Stimulated activated CD4-positive, alpha-beta T cell treated with anti-CD3 and anti-CD28 coated beads, Interleukin-1b, Interleukin-23, amount 100 ng/mL, for 24 hours (primary cell): ENCODE data around the gene ZSCAN31.
"Not testable (repeated sequence)": the region's sequence is repeated elsewhere in the genome, so short reads cannot be mapped to it uniquely, and the experiment has no call there.

Experiments
- DNase-seq, 4 experiments: peaks; one replicate each; pipeline ENCODE4 v3.0.0-alpha.2; 2020; ENCODE audit warnings: low read depth in 4 of 4, low spot score in 1 of 4

Gene ZSCAN31

DNA sequence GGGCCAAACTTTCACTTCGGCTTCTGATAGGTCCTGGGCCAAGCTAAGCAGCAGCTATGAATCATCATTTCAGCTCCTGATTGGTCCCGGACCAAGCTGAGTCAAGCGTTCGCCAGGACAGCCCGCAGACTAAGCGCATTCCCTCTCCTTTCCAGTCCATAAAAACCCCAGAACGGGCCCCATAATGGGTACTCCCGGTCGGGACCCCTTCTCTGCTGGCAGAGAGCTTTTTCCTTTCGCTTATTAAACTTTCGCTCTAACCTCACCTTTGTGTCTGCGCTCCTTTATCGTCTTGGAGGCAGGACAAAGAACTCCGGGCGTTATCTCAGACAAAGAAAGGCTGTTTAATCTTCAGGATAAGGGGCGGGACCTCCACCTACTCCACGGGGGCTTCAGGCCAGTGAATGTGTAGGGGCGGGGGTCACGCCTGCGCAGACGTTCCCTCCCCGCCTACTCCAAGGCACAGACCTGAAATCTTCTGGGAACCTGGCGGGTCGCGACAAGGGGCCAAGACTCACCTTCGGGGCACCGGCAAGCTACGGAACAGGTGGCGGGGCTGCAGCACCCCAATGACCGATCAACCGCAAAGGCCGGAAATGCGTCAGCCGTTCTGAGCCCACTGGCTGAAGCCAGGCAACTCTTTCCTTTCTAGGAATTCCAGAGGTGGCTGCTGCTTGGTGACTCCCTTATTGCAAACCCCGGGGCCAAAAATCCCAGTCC is at the start of gene ZSCAN31:
Gene ZSCAN31, minus strand, starts transcription at position 585 of the 720 bp plus-strand sequence. CDS start 6,465 bp downstream, outside the sequence.
- DNase-seq, result peak; percentile 34 to 55 (median 52)

DNA sequence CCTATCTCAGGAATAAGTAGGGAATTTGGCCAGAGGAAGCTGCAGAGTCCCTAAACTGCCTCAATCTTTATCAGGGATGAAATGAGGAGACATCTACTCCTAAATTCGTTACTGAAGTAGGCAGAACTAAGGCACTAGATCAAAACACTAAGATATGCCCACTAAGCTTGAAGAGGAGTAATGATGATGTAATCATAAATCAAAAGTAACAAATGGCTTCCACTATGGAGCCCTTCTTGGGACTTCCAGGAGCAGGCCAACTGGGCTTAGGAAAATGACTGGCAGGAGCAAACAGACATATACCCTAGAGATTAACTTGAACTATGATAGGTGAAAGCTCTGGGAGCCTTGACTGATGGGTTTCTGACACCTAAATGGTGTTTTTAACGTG is 48.2 kb upstream of the ZSCAN31 start:
- no peak for DNase-seq

DNA sequence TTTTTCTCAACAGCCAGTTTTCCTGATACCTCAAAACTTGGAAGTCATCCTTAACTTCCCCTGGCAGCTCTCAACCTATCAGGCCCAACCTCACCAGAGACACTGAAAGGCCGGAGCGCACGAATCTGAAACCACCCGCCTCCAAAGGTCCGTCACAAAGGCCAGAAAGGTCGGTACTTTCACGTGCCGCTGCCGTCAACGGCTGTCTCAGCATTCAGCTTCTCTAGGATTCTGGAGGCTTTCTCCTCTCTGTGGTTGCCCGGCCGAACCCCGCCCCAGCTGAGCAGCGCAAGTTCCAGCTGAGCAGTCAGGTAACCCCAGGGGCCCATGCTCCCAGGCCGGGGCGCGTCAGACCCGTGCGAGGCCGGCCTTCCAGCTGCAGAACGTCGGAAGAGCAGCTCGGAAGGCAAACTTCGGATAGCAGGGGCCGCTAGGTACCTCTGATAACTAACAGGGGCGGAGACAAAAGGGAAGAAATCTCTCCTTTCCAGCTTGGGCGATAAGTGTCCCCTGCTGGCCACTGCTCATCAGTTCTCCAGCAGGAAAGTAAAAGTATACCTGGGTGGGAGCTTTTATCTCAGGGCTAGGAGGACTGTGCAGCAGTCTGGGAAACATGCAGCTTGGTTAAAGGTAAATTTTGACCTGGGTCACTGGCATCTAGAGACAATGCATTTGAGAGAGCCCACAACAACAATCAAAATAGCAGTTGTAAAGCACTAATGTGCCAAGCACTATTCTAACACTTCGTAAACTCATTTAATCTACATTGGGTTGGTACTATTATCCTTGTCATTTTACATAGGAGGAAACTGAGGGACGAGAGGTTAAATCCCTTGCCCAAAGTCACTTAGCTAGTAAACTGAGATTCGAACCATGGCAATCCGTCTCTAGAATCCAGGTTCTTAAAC is 47.5 kb upstream of the ZSCAN31 start:
- DNase-seq, result peak in 3 of 4 experiments; percentile 0 to 11 (median 11)

DNA sequence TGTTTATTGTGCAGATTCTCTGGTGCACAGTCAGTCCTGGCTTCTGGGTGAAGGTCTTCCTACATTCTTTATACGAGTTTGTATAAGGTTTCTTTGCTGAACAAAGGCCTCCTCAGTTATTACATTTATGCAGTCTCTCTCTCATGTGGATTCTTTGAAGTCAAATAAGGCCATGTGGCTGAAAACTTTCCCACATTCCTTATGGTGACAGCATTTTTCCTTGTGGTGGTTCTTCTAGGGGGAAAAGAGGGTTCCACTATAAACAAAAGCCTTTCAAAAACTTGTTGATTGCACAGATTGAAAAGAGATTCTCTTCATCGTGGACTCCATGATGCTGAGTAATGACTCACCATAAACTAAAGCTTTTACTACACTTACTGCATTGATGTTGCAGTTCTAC is 44.4 kb upstream of the ZSCAN31 start:
- DNase-seq, result no peak

DNA sequence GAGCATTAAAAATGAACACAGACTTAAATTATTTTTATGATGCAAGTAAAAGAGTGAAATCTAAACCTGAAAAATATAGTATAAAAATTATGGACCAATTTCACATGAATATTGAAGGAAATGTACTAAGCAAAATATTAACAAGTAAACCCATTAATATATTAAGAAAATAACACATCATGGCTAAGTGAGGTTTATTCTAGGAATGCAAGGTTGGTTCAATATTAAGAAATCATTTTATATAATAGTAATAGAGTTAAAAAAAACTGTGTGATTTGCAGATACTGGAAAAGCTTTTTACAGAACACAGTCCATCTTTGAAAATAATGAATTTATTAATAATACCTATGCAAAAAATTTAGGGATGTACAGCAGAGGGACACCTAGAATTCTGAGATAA is 42.7 kb upstream of the ZSCAN31 start:
- no peak for DNase-seq

DNA sequence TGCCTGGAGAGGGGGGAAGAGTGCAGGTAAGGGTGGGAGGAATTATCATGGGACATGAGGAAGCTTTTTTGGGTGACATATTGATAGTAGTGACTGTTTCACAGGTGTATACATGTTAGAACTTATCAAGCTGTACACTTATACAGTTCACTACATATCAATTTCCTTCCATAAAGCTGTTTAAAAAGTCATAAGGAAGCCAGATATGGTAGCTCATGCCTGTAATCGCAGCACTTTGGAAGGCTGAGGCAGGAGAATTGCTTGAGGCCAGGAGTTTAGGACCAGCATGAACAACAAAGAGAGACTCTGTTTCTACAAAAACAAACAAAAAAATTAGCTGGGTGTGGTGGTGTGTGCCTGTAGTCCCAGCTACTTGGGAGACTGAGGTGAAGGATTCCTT is 41.9 kb upstream of the ZSCAN31 start:
- no peak for DNase-seq

DNA sequence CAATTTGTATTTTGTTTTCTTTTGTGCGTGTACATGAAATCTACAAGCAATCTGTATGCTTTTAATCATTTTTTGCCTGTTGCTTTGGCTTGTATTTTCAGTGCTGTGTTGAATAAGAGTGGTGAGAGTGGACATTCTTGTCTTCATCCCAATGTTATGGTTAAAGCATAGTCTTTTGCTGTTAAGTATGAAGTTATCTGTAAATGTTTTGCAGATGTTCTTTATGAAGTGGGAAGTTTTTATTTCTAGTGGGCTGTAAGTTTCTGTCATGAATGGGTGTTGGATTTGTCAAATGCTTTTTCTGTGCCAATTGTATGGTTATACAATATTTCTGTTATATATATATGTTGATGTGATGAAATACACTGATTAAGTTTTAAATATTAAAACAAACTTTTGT is 38.0 kb upstream of the ZSCAN31 start:
- no peak for DNase-seq

DNA sequence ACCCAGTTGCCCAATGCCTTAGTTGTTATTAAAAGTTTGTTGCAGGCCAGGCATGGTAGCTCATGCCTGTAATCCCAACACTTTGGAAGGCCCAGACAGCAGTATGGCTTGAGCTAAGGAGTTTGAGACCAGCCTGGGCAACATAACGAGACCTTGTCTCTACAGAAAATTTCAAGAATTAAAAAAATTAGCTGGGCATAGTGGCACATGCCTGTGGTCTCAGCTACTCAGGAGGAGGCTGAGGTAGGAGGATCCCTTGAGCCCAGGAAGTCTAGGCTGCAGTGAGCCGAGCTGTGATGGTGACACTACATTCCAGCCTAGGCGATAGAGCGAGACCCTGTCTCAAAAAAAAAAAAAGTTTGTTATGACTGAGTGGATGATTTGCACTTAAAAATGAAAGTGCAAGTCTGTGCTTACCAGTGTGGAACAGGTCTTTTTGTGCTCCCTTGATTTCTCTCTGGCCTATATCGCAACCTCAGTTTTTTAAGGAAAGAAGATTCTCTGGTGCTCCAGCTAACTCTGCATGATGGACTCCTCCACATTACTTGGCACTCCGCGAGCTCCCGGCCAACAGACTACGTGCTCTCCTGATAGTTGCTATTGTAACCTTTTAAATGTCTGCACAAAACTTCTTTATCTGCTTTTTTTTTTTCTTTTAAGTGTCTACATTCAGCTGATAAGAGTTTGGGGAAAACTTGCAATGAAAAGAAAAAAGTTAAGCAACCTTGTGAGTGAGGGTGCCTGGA is 35.9 kb upstream of the ZSCAN31 start:
- no peak for DNase-seq

DNA sequence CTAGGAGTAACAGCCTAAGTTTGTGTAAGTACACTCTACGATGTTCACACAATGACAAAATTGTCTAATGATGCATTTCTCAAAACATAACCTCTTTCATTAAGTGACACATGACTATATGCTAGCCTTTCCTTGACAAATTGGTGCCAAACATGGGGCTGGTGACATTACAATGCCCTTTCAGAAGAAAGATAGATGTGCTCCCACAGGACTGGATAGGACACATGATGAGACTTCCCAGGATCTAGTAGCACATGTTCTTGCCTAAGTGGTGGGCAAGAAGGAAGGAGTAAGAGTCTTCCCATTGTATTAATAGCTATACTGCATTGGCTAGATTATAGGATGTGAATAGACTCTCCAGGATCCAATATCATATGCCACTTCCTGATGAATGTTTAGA is 35.3 kb upstream of the ZSCAN31 start:
- DNase-seq, result no peak

DNA sequence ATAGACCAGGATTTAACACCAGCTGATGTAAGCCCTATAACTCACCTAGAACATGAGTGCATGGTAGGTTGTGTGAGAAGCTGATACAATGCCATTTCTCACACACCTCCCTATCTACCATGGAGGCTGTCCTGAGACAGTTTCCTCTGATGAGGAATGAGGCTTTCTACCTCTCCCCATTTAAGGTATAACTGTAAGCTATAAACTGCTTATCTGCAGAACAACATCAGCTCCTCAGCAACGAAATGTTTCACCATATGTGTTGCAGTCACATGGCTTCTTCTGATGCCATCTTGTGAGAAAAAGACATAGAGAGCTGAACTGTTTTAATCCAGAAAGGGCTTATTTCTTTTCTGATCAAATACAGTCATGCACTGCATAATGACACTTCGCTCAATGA is 34.5 kb upstream of the ZSCAN31 start:
- no peak for DNase-seq

DNA sequence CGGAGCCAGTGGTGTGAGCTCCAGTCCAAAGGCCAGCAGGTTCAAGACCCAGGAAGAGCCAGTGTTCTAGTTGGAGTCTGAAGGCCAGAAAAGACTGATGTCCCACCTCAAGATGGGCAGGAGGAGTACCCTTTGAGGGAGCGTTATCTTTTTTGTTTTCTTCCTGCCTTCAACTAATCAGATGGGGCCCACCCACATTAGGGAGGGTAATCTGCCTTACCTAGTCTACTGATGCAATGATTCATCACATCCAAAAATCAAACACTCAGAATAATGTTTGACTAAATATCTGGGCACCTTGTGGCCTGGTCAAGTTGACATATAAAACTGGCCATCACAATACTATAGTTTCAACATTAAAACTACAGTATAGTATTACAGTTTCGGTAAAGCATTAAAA is 33.5 kb upstream of the ZSCAN31 start:
- DNase-seq, result no peak

DNA sequence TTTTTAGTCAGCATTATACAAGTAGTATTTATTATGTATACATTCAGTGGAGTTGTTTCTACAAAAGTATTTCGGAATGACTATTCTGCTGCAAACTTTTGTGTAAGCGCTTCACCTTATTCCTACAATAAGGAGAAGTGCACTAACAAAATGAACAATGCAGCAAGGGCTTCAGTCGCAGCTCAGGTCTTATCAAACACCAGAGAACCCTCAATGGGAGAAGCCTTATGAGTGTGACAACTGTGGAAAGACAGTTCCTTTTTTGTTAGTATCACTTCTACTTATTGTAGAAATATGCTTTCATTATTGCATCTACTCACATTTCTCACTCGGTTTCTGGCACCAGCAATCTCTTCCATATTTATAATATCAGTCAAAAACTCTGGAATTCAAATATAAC is 32.6 kb upstream of the ZSCAN31 start:
- DNase-seq, result no peak

DNA sequence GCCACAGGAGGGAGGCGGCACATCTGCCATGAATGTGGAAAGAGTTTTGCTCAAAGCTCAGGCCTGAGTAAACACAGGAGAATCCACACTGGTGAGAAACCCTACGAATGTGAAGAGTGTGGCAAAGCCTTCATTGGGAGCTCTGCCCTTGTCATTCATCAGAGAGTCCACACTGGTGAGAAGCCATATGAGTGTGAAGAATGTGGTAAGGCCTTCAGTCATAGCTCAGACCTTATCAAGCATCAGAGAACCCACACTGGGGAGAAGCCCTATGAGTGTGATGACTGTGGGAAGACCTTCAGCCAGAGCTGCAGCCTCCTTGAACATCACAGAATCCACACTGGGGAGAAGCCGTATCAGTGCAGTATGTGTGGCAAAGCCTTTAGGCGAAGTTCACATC is 29.6 kb upstream of the ZSCAN31 start:
- not testable (repeated sequence) for DNase-seq

DNA sequence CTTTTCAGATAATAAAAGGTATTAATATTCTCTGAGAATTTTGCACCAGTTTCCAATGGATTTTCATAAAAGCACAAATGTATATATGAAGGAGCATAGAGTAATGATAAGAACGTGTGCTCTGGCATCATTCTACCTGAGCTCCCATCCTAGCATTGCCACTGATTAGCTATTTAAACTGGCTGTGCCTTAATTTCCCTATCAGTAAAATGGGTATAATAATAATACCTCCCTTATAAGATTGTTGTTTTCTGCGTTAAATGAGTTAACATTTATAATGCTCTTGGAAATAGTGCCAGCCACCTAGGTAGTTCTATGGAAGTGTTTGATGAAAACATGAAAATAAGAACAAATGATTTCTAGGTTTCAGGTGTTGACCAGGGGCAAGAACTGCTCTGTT is 25.0 kb upstream of the ZSCAN31 start:
- no peak for DNase-seq

DNA sequence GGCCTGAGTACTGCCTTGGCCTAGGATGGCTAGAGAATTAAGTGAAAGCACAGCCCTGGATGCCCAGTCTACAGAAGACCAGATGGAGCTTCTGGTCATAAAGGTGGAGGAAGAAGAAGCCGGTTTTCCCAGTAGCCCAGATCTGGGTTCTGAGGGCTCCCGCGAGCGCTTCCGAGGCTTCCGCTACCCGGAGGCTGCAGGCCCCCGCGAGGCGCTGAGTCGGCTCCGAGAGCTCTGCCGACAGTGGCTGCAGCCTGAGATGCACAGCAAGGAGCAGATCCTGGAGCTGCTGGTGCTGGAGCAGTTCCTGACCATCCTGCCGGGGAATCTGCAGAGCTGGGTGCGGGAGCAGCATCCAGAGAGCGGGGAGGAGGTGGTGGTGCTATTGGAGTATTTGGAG is 23.6 kb upstream of the ZSCAN31 start:
- not testable (repeated sequence) for DNase-seq

DNA sequence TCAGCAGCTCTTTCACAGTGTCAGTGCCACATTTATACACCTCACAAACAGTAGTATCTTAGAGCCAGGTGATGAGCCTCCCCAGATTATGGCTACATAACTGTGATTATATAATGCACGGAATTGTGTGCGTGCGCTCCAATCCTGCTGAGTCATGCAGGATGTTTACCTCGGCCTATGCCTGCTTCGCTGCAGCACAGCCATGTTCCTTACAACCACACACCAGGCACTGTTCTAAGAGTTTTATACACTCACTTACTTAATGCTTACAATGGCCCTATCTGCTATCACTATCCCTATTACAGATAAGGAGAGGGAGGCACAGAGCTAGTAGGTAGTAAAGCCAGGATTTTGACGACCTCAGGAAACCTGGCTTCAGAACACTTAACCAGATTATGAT is 21.1 kb upstream of the ZSCAN31 start:
- no peak for DNase-seq

DNA sequence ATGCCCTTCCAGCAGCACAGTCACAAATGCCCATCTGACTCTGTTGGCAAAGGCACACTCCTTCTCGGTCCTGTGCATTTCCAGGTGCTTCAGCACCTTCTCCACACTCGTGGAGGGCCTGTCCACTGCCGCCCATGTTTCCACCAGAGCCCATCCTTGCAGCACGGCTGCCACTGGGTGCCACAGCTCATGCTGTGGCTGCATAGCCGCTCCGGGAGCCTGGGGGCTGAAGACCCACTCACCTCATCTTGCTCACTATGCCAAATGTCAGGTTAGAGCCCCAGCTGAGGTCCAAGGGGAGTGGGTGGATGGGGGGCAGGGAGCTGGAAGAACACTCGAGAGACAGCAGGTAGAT is 20.7 kb upstream of the ZSCAN31 start:
- no peak for DNase-seq

DNA sequence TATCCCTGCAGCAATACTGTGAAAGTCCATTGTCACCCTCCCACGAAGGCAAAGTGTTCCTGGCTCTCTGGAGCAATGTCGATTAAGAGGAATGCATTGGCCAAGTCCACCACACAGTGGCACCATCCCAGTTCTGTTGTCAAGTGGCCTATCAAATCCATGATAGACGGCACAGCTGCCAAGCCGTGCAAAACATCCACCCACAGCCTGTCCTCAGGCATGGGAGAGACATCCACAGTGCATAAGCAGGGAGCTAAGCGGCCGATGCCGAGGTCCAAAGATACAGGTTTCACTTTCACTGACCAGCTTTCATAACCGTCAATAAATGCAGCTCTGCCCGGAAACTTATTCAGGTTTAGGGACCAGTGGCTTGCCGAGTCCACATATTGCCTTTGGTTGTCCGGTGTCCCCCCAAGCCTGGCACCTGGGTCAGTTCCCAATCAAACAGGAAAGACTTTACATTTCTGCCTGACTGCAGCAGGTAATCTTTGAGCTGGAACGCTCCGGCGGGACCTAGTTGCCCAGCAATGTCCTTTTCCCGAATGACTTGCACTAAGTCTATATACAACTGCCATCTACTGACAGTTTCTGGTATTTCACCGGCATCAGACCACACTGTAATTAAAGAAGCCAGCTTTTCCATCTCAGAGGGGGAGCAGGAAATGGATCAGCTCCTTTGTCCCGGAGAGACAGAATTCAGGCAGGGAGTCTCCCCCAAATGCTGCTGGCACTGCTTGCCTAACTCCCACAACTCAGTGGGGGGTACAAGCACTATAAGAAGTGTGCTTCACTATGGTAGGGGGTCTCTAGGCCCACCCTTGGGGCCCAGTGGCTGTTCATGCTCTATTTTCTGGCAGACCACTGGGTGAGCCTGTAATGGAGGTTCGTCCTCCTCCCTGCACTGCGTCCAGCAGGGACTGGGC is 20.1 kb upstream of the ZSCAN31 start:
- DNase-seq, result peak in 3 of 4 experiments; percentile 38 to 45 (median 41)

DNA sequence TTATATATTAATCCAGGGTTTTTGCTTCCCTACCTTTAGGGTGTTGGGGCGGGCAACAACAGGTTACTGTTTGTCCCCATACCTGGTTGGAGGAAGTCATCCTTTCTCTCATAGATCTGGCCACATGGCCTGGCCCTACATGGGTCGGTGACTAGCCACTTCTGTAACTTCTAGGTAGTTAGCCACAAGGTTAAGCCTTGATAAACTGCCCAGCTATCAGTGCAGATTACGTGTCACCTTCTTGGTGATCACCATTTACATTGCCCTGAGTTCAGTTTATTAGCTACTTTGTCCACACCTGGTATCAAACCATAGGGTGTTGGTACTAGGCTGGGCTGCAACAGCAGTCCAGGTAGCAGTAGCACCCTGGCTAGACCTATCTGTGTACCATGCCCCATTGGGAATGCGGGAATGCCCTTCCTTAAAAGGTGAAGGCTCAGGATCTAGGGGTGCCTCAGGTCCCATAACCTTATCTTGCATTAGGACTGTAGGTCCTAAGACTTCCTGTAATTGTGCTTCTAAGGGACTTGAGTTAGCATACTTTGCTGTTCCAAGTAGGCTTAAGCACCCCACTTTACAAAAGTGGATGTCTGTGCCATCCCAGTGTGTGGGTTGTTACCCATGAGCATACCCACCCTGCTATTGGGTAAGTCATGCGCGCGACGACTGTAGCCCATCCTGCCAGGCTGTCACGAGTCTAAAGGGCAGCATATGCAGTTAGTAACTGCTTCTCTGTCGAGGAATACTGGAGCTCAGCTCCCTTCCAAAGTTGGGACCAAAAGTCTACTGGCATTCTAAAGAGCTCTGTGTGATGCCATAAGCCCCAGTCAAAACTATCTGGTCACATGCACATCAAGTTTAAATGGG is 19.0 kb upstream of the ZSCAN31 start:
- no peak for DNase-seq
